ENCODE measurements around the gene GREB1L. TPM values are rescaled to one million over a fixed set of nuclear protein-coding genes. Genes with fewer than 3 reads are reported as not detected.

The GREB1L gene
- total RNA-seq, 1 donor from 2014 or later = 0.98 TPM

GRCh38 chr18:21331065-21331464 is 89.0 kb downstream of the GREB1L start:
- intact Hi-C loops (cut with DNase I) = no loop called here
- DNase-seq (ENCODE audit: extremely low spot score in 2 of 2) = no peak
- no peaks in the 10 kb centered on the region for H3K36me3 ChIP-seq
- no peak overlapping the region for H3K27ac ChIP-seq
- H3K27me3 ChIP-seq = no peaks in the 10 kb centered on the region
- TF ChIP-seq CTCF (IDR thresholded peaks at IDR 0.05) (no peak), POLR2AphosphoS5 (IDR thresholded peaks at IDR 0.05; ENCODE audit: insufficient read depth in 1 of 2, low read depth in 1 of 2) (no peak), POLR2A (IDR thresholded peaks at IDR 0.05) (no peak)
- H3K9me3 ChIP-seq = no peaks in the 10 kb centered on the region
- H3K4me3 ChIP-seq = no peak overlapping the region
- no peaks in the 10 kb centered on the region for H3K4me1 ChIP-seq

- Histone ChIP-seq H3K4me3 (no peak overlapping the region), H3K9me3 (no peaks in the 10 kb centered on the region), H3K27ac (no peak overlapping the region), H3K27me3 (no peaks in the 10 kb centered on the region), H3K36me3 (no peaks in the 10 kb centered on the region), H3K4me1 (no peaks in the 10 kb centered on the region)
- DNase-seq (ENCODE audit: extremely low spot score in 2 of 2) = no peak
- TF ChIP-seq CTCF (IDR thresholded peaks at IDR 0.05) = no peak
- TF ChIP-seq POLR2A (IDR thresholded peaks at IDR 0.05) = no peak
- TF ChIP-seq POLR2AphosphoS5 (IDR thresholded peaks at IDR 0.05; ENCODE audit: insufficient read depth in 1 of 2, low read depth in 1 of 2) = no peak
- intact Hi-C loops (cut with DNase I) = no loop called here
Measured at GRCh38 chr18:21335927-21336488, 94.0 kb downstream of the GREB1L start.

- no peaks in the 10 kb centered on the region for H3K4me1 ChIP-seq
- H3K27me3 ChIP-seq = no peaks in the 10 kb centered on the region
- TF ChIP-seq CTCF (IDR thresholded peaks at IDR 0.05) (no peak), POLR2A (IDR thresholded peaks at IDR 0.05) (no peak), POLR2AphosphoS5 (IDR thresholded peaks at IDR 0.05; ENCODE audit: insufficient read depth in 1 of 2, low read depth in 1 of 2) (no peak)
- intact Hi-C loops (cut with DNase I) = no loop called here
- no peak overlapping the region for H3K4me3 ChIP-seq
- no peak for DNase-seq (ENCODE audit: extremely low spot score in 2 of 2)
- no peak overlapping the region for H3K27ac ChIP-seq
- H3K36me3 ChIP-seq = no peaks in the 10 kb centered on the region
- H3K9me3 ChIP-seq = no peaks in the 10 kb centered on the region
Measured at GRCh38 chr18:21336846-21337245, 94.8 kb downstream of the GREB1L start.

- no peak overlapping the region for H3K27ac ChIP-seq
- H3K27me3 ChIP-seq = no peaks in the 10 kb centered on the region
- H3K9me3 ChIP-seq = no peaks in the 10 kb centered on the region
- no peak for TF ChIP-seq POLR2A (IDR thresholded peaks at IDR 0.05)
- no peak for TF ChIP-seq POLR2AphosphoS5 (IDR thresholded peaks at IDR 0.05; ENCODE audit: insufficient read depth in 1 of 2, low read depth in 1 of 2)
- no peak for TF ChIP-seq CTCF (IDR thresholded peaks at IDR 0.05)
- H3K4me1 ChIP-seq = no peaks in the 10 kb centered on the region
- no peak for DNase-seq (ENCODE audit: extremely low spot score in 2 of 2)
- no peaks in the 10 kb centered on the region for H3K36me3 ChIP-seq
- H3K4me3 ChIP-seq = no peak overlapping the region
- intact Hi-C loops (cut with DNase I) = no loop called here
Measured at GRCh38 chr18:21341141-21341540, 99.1 kb downstream of the GREB1L start.

GRCh38 chr18:21342372-21342771 is 100.3 kb downstream of the GREB1L start:
- TF ChIP-seq CTCF (IDR thresholded peaks at IDR 0.05) (no peak), POLR2AphosphoS5 (IDR thresholded peaks at IDR 0.05; ENCODE audit: insufficient read depth in 1 of 2, low read depth in 1 of 2) (no peak), POLR2A (IDR thresholded peaks at IDR 0.05) (no peak)
- Histone ChIP-seq H3K27ac (no peak overlapping the region), H3K36me3 (no peaks in the 10 kb centered on the region), H3K9me3 (no peaks in the 10 kb centered on the region), H3K27me3 (no peaks in the 10 kb centered on the region), H3K4me3 (no peak overlapping the region), H3K4me1 (no peaks in the 10 kb centered on the region)
- intact Hi-C loops (cut with DNase I) = no loop called here
- no peak for DNase-seq (ENCODE audit: extremely low spot score in 2 of 2)

All from vagina (tissue), 2 donors.